HEK293 (cell line): ENCODE data around the gene RPS19BP1.

Source experiments
- CTCF ChIA-PET: fragments of 350-600 bp; formaldehyde crosslinking; extraction: SDS; loops from one replicate; lab custom pipeline; 2021; ENCODE audit warnings: antibody characterized with exemption; lab: Yijun Ruan, JAX
- POLR2A ChIA-PET: fragments of 300-600 bp; formaldehyde crosslinking; extraction: SDS; loops from one replicate; lab custom pipeline; 2020; ENCODE audit warnings: antibody characterized with exemption, inconsistent platforms; lab: Yijun Ruan, JAX
- H3K27ac ChIP-seq: fragments of 200-500 bp; sonication (Bioruptor generic); 2 replicates; pipeline ENCODE4 v1.5.1; 2014; ENCODE audit warnings: low read depth, low read length, control low read depth, inconsistent platforms; ENCODE audit errors: extremely low read depth
- H3K36me3 ChIP-seq, 2 experiments: fragments of 200-500 bp in 1 of 2; sonication (Bioruptor generic) in 1 of 2; 1 replicate in 1 of 2; 2 replicates in 1 of 2; pipeline ENCODE4 v1.5.1; 2014 to 2017; ENCODE audit warnings: inconsistent platforms in 2 of 2, low read length in 2 of 2; ENCODE audit not compliant: control insufficient read depth in 2 of 2, insufficient read depth in 1 of 2
- H3K4me1 ChIP-seq: fragments of 200-500 bp; sonication (Bioruptor generic); 2 replicates; pipeline ENCODE4 v1.5.1; 2014; ENCODE audit warnings: mild to moderate bottlenecking, low read length, inconsistent platforms; ENCODE audit not compliant: control insufficient read depth, insufficient read depth
- H3K4me3 ChIP-seq: 2 replicates; pipeline ENCODE4 v1.5.1; 2011; ENCODE audit warnings: low read depth, mild to moderate bottlenecking, control low read depth, low read length, moderate library complexity
- H3K9me3 ChIP-seq: fragments of 200-500 bp; sonication (Bioruptor generic); 2 replicates; pipeline ENCODE4 v1.5.1; 2014; ENCODE audit warnings: low read depth, low read length, inconsistent platforms; ENCODE audit not compliant: control insufficient read depth, insufficient read depth
- EGR2 ChIP-seq: fragments of 450-650 bp; formaldehyde crosslinking; IDR thresholded peaks from 2 replicates; pipeline ENCODE4 v1.5.1; 2016; ENCODE audit warnings: low read depth, missing biosample characterization, missing genetic modification characterization
- INSM2 ChIP-seq: fragments of 450-650 bp; formaldehyde crosslinking; IDR thresholded peaks from 2 replicates; pipeline ENCODE4 v1.5.1; 2016; ENCODE audit warnings: missing biosample characterization, missing genetic modification characterization
- OVOL3 ChIP-seq: fragments of 450-650 bp; formaldehyde crosslinking; IDR thresholded peaks from 2 replicates; pipeline ENCODE4 v1.5.1; 2016; ENCODE audit warnings: missing biosample characterization, missing genetic modification characterization
- PRDM2 ChIP-seq: fragments of 450-650 bp; formaldehyde crosslinking; IDR thresholded peaks from 2 replicates; pipeline ENCODE4 v1.5.1; 2016; ENCODE audit warnings: missing biosample characterization, missing genetic modification characterization, borderline replicate concordance
- REPIN1 ChIP-seq: fragments of 450-650 bp; formaldehyde crosslinking; IDR thresholded peaks from 2 replicates; pipeline ENCODE4 v1.5.1; 2017; ENCODE audit warnings: missing biosample characterization, missing genetic modification characterization, low read depth
- SP2 ChIP-seq: fragments of 450-650 bp; formaldehyde crosslinking; IDR thresholded peaks from 2 replicates; pipeline ENCODE4 v1.5.1; 2016; ENCODE audit warnings: missing biosample characterization, missing genetic modification characterization
- ZBTB21 ChIP-seq: fragments of 450-650 bp; formaldehyde crosslinking; IDR thresholded peaks from 2 replicates; pipeline ENCODE4 v1.5.1; 2017; ENCODE audit warnings: missing biosample characterization, missing genetic modification characterization
- ZNF175 ChIP-seq: fragments of 450-650 bp; formaldehyde crosslinking; IDR thresholded peaks from 2 replicates; pipeline ENCODE4 v1.5.1; 2016; ENCODE audit warnings: missing biosample characterization, missing genetic modification characterization
- ZNF274 ChIP-seq, 2 experiments: fragments of 200-500 bp in 1 of 2; fragments of 450-650 bp in 1 of 2; sonication (Bioruptor generic) in 1 of 2; formaldehyde crosslinking in 1 of 2; IDR thresholded peaks; 2 replicates each; pipeline versions ENCODE4 v1.5.1 to v1.6.1; 2014 to 2016; ENCODE audit warnings: borderline replicate concordance in 1 of 2, inconsistent platforms in 1 of 2, low read length in 1 of 2, missing biosample characterization in 1 of 2, missing genetic modification characterization in 1 of 2
- ZNF335 ChIP-seq: fragments of 450-650 bp; formaldehyde crosslinking; conservative IDR thresholded peaks from 2 replicates; pipeline ENCODE4 v1.5.1; 2016; ENCODE audit warnings: missing biosample characterization, missing genetic modification characterization
- ZNF350 ChIP-seq: fragments of 450-650 bp; formaldehyde crosslinking; IDR thresholded peaks from 2 replicates; pipeline ENCODE4 v1.5.0; 2017; ENCODE audit warnings: missing biosample characterization, mild to moderate bottlenecking, missing genetic modification characterization
- ZNF48 ChIP-seq: fragments of 450-650 bp; formaldehyde crosslinking; IDR thresholded peaks from 2 replicates; pipeline ENCODE4 v1.5.1; 2016; ENCODE audit warnings: missing biosample characterization, missing genetic modification characterization
- ZNF530 ChIP-seq: fragments of 450-650 bp; formaldehyde crosslinking; IDR thresholded peaks from 2 replicates; pipeline ENCODE4 v1.5.1; 2016; ENCODE audit warnings: low read depth, missing biosample characterization, missing genetic modification characterization
- ZNF660 ChIP-seq: fragments of 450-650 bp; IDR thresholded peaks from 2 replicates; pipeline ENCODE4 v1.5.1; 2018; ENCODE audit warnings: missing biosample characterization, mild to moderate bottlenecking, missing genetic modification characterization
- ZNF830 ChIP-seq: fragments of 450-650 bp; IDR thresholded peaks from 2 replicates; pipeline ENCODE4 v1.5.0; 2018; ENCODE audit warnings: missing biosample characterization, missing genetic modification characterization, low read depth, mild to moderate bottlenecking, moderate library complexity
- ZSCAN23 ChIP-seq: fragments of 450-650 bp; formaldehyde crosslinking; IDR thresholded peaks from 2 replicates; pipeline ENCODE4 v1.5.1; 2016; ENCODE audit warnings: missing biosample characterization, missing genetic modification characterization
- TF ChIP-seq, protein P1 (sequence below): fragments of 450-650 bp; formaldehyde crosslinking; IDR thresholded peaks from 2 replicates; pipeline ENCODE4 v1.5.1; 2017; ENCODE audit warnings: missing biosample characterization, missing genetic modification characterization
- TF ChIP-seq, protein P2 (sequence below): fragments of 450-650 bp; formaldehyde crosslinking; IDR thresholded peaks from 2 replicates; pipeline ENCODE4 v1.5.1; 2016; ENCODE audit warnings: missing biosample characterization, missing genetic modification characterization
- TF ChIP-seq, protein P3 (sequence below): fragments of 450-650 bp; formaldehyde crosslinking; IDR thresholded peaks from 2 replicates; pipeline ENCODE4 v1.5.1; 2017; ENCODE audit warnings: missing biosample characterization, missing genetic modification characterization

Gene RPS19BP1

DNA sequence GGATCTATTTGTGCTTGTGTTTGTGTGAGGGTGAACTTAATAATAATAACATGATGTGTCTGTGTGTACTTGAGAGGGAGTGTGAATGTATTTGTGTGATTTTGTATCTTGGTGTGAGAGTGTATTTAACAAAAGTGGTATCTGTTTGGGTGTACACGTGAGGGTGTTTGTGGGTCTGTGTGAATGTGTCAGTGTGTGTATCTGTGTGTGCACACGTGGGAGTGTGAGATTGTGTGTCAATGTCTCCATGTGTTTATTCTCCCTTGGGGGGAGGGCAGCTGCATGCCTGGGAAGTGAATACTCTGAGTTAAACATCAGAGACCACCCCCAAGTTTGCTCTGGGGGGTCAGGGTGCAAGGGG, 15.0 kb upstream of the RPS19BP1 start:
- ChIA-PET CTCF (interaction anchor here (1.2 to 5.2 kb wide), 3 partner anchors 12 to 489 kb away, joined by 4 to 29 read pairs (median 6); no protein-coding TSS in a partner anchor), POLR2A (no interaction called here)
- Histone ChIP-seq H3K4me3 (no peak overlapping the region), H3K36me3 (no peaks in the 10 kb centered on the region), H3K9me3 (no peaks in the 10 kb centered on the region), H3K27ac (no peak overlapping the region), H3K4me1 (no peaks in the 10 kb centered on the region)
- TF ChIP-seq, protein P1, sequence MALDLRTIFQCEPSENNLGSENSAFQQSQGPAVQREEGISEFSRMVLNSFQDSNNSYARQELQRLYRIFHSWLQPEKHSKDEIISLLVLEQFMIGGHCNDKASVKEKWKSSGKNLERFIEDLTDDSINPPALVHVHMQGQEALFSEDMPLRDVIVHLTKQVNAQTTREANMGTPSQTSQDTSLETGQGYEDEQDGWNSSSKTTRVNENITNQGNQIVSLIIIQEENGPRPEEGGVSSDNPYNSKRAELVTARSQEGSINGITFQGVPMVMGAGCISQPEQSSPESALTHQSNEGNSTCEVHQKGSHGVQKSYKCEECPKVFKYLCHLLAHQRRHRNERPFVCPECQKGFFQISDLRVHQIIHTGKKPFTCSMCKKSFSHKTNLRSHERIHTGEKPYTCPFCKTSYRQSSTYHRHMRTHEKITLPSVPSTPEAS (tag by site-specific recombination): peak; percentile 91
- peak; percentile 14; the same call in 1 of the 2 replicates for TF ChIP-seq INSM2 (tag by site-specific recombination)
- TF ChIP-seq ZSCAN23 (tag by site-specific recombination): 0 out of 2 replicates have a peak, but pooled peaks have one; percentile 0
- TF ChIP-seq ZNF830 (tag by site-specific recombination): no peak
- TF ChIP-seq, protein P2, sequence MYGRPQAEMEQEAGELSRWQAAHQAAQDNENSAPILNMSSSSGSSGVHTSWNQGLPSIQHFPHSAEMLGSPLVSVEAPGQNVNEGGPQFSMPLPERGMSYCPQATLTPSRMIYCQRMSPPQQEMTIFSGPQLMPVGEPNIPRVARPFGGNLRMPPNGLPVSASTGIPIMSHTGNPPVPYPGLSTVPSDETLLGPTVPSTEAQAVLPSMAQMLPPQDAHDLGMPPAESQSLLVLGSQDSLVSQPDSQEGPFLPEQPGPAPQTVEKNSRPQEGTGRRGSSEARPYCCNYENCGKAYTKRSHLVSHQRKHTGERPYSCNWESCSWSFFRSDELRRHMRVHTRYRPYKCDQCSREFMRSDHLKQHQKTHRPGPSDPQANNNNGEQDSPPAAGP (tag by site-specific recombination): 0 out of 2 replicates have a peak, but pooled peaks have one; percentile 0

- Histone ChIP-seq H3K4me1 (no peaks in the 10 kb centered on the region), H3K27ac (no peak overlapping the region), H3K36me3 (no peaks in the 10 kb centered on the region), H3K9me3 (no peaks in the 10 kb centered on the region), H3K4me3 (no peak overlapping the region)
- CTCF ChIA-PET: interaction anchor here (0.5 to 5.2 kb wide), 4 partner anchors 12 to 800 kb away, joined by 3 to 29 read pairs (median 4); no protein-coding TSS in a partner anchor
- POLR2A ChIA-PET: interaction anchor here (0.5 kb wide), 1 partner anchor 807 kb away, joined by 3 read pairs; no protein-coding TSS in a partner anchor
- TF ChIP-seq ZNF660 (tag by site-specific recombination) (no peak), SP2 (no peak), ZNF274 (IDR thresholded peaks at IDR 0.05; ENCODE audit: low read length) (no peak), ZNF274 (tag by site-specific recombination; IDR thresholded peaks at IDR 0.05; ENCODE audit: borderline replicate concordance) (no peak), EGR2 (tag by site-specific recombination) (peak; percentile 47; the same call in 1 of the 2 replicates), OVOL3 (tag by site-specific recombination) (no peak), ZNF335 (tag by site-specific recombination) (no peak), REPIN1 (tag by site-specific recombination) (no peak), INSM2 (tag by site-specific recombination) (no peak), PRDM2 (no peak), ZNF530 (tag by site-specific recombination) (no peak), ZNF175 (no peak), ZNF48 (tag by site-specific recombination) (no peak), ZBTB21 (tag by site-specific recombination) (no peak), ZNF350 (tag by site-specific recombination) (no peak)
- TF ChIP-seq, protein P3, sequence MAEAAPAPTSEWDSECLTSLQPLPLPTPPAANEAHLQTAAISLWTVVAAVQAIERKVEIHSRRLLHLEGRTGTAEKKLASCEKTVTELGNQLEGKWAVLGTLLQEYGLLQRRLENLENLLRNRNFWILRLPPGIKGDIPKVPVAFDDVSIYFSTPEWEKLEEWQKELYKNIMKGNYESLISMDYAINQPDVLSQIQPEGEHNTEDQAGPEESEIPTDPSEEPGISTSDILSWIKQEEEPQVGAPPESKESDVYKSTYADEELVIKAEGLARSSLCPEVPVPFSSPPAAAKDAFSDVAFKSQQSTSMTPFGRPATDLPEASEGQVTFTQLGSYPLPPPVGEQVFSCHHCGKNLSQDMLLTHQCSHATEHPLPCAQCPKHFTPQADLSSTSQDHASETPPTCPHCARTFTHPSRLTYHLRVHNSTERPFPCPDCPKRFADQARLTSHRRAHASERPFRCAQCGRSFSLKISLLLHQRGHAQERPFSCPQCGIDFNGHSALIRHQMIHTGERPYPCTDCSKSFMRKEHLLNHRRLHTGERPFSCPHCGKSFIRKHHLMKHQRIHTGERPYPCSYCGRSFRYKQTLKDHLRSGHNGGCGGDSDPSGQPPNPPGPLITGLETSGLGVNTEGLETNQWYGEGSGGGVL (tag by site-specific recombination): peak; percentile 94
Observed at GRCh38 chr22:39546889-39547586, 14.5 kb upstream of the RPS19BP1 start.
